Neural cell (in vitro differentiated cells): Measurements from ENCODE around the gene VAV2. TPM values are rescaled to one million over a fixed set of nuclear protein-coding genes. Genes with fewer than 3 reads are reported as not detected.

Experiments used
- H2AFZ ChIP-seq: fragments of 200-600, 300-800 bp; sonication (generic), shearing (Covaris generic); 2 replicates; pipeline ENCODE4 v1.6.0; 2014; ENCODE audit warnings: low read depth, mild to moderate bottlenecking, antibody characterized with exemption, low read length, moderate library complexity
- H3F3A ChIP-seq: fragments of 200-600 bp; shearing (Covaris generic); 2 replicates; pipeline ENCODE4 v1.6.1; 2016; ENCODE audit warnings: mild to moderate bottlenecking, moderate library complexity, mixed read lengths, antibody characterized with exemption, low read length; ENCODE audit not compliant: insufficient read depth, poor library complexity, severe bottlenecking
- H3K27ac ChIP-seq: fragments of 200-600, 300-800 bp; sonication (generic), shearing (Covaris generic); 2 replicates; pipeline ENCODE4 v1.5.1; 2014; ENCODE audit warnings: mild to moderate bottlenecking, low read length, moderate library complexity
- H3K27me3 ChIP-seq: fragments of 300-800, 200-600 bp; sonication (generic), shearing (Covaris generic); 2 replicates; pipeline ENCODE4 v1.6.0; 2014; ENCODE audit warnings: mild to moderate bottlenecking, low read depth, low read length, moderate library complexity; ENCODE audit not compliant: insufficient read depth
- H3K36me3 ChIP-seq: fragments of 300-800, 200-600 bp; sonication (generic), shearing (Covaris generic); 2 replicates; pipeline ENCODE4 v1.5.1; 2014; ENCODE audit warnings: mild to moderate bottlenecking, antibody characterized with exemption, low read length, moderate library complexity; ENCODE audit not compliant: insufficient read depth
- H3K4me2 ChIP-seq: fragments of 300-800, 200-600 bp; sonication (generic), shearing (Covaris generic); 2 replicates; pipeline ENCODE4 v1.6.0; 2014; ENCODE audit warnings: mild to moderate bottlenecking, low read length
- H3K4me3 ChIP-seq: fragments of 300-800, 200-600 bp; sonication (generic), shearing (Covaris generic); 2 replicates; pipeline ENCODE4 v1.5.1; 2014; ENCODE audit warnings: mild to moderate bottlenecking, low read length, moderate library complexity
- H3K79me2 ChIP-seq: fragments of 200-600 bp; shearing (Covaris generic); replicated peaks from 2 replicates; pipeline ENCODE4 v1.6.0; 2014; ENCODE audit warnings: mild to moderate bottlenecking, low read length, moderate library complexity; ENCODE audit not compliant: insufficient read depth
- H3K9ac ChIP-seq: fragments of 300-800, 200-600 bp; sonication (generic), shearing (Covaris generic); 2 replicates; pipeline ENCODE4 v1.6.1; 2016; ENCODE audit warnings: mild to moderate bottlenecking, low read length, mixed read lengths
- H3K9me2 ChIP-seq: fragments of 200-600 bp; shearing (Covaris generic); 2 replicates; pipeline ENCODE4 v1.6.1; 2016; ENCODE audit warnings: mild to moderate bottlenecking, low read length, mixed read lengths; ENCODE audit not compliant: insufficient read depth
- H3K9me3 ChIP-seq: fragments of 200-600, 300-800 bp; sonication (generic), shearing (Covaris generic); 2 replicates; pipeline ENCODE4 v1.6.1; 2016; ENCODE audit warnings: mild to moderate bottlenecking, mixed run types, low read length, moderate library complexity, mixed read lengths
- H4K20me1 ChIP-seq: fragments of 200-600 bp; shearing (Covaris generic); 2 replicates; pipeline ENCODE4 v1.6.1; 2016; ENCODE audit warnings: mild to moderate bottlenecking, mixed run types; ENCODE audit not compliant: insufficient read depth
- EP300 ChIP-seq: fragments of 450-650 bp; conservative IDR thresholded peaks from 2 replicates; pipeline ENCODE4 v1.6.1; 2014; ENCODE audit warnings: antibody characterized with exemption, mild to moderate bottlenecking, moderate library complexity; ENCODE audit not compliant: poor library complexity, severe bottlenecking
- EZH2 ChIP-seq: fragments of 200-600, 300-800 bp; shearing (Covaris generic), sonication (generic); IDR thresholded peaks from 2 replicates; pipeline ENCODE4 v1.6.1; 2014; ENCODE audit warnings: antibody characterized with exemption, low read length, borderline replicate concordance, mild to moderate bottlenecking; ENCODE audit not compliant: insufficient read depth, poor library complexity, severe bottlenecking
- MXI1 ChIP-seq: fragments of 450-650 bp; conservative IDR thresholded peaks from 2 replicates; pipeline ENCODE4 v1.6.1; 2014; ENCODE audit warnings: antibody characterized with exemption, mild to moderate bottlenecking; ENCODE audit not compliant: poor library complexity, severe bottlenecking
- POLR2AphosphoS5 ChIP-seq: IDR thresholded peaks from 2 replicates; pipeline ENCODE4 v1.6.1; 2012
- RAD21 ChIP-seq: fragments of 450-650 bp; conservative IDR thresholded peaks from 2 replicates; pipeline ENCODE4 v1.6.1; 2014; ENCODE audit warnings: antibody characterized with exemption, mild to moderate bottlenecking, moderate library complexity
- SMC3 ChIP-seq: fragments of 450-650 bp; conservative IDR thresholded peaks from 2 replicates; pipeline ENCODE4 v1.6.1; 2014; ENCODE audit warnings: antibody characterized with exemption, mild to moderate bottlenecking, moderate library complexity; ENCODE audit not compliant: poor library complexity
- TAF1 ChIP-seq: IDR thresholded peaks from 2 replicates; pipeline ENCODE4 v1.6.1; 2012; ENCODE audit warnings: low read depth
- polyA plus RNA-seq: library from polyadenylated mRNA; depleted of rRNA; stranded (reverse); fragments of >200 nt; gene quantifications from 2 replicates; pipeline ENCODE4 v1.2.3, GENCODE V29; 2014
- TF ChIP-seq, protein P1 (sequence below): fragments of 450-650 bp; IDR thresholded peaks from 2 replicates; pipeline ENCODE4 v1.5.1; 2014; ENCODE audit warnings: antibody characterized with exemption, mild to moderate bottlenecking, moderate library complexity; ENCODE audit not compliant: poor library complexity, severe bottlenecking
- TF ChIP-seq, protein P2 (sequence below): IDR thresholded peaks from 2 replicates; pipeline ENCODE4 v1.6.1; 2012; ENCODE audit warnings: borderline replicate concordance

VAV2 gene
- polyA plus RNA-seq, 1 donor from 2014 or later: 35.2 TPM

DNA sequence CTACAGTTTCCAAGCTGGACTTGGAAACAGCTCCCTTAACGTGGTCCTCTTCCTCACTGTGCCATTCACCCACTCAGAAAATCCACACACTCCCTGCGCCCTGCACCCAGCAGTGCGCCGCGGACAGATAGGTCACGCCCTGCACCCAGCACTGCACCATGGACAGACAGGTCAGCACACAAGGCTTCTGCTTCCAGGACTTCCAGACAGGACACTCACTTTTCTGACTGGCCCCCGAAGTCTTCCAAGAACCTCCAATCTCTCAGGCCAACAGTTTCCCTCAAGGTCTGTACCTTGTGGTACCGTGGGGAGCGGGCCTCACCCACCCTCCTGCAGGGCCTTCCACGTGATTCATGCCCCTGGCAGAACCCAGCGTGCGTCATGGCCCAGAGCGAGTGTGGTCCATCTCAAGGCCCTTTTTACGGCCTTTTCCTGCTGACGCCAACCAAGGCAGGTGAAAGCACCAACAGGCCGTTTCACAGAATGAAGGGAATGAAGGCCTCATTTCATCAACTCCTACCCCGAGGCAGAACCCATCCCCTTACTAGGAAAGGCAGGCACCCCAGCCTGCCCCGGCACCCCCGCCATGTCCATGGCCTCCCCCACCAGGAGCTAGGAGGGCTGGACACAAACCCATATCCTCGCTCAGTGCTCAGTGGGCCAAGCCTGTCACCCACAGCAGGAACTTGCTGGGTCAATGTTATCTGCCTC lies 17.3 kb downstream of the VAV2 start:
- Histone ChIP-seq H3F3A (no peaks in the 10 kb centered on the region), H3K9me2 (no peaks in the 10 kb centered on the region), H3K9me3 (no peaks in the 10 kb centered on the region), H3K27me3 (no peaks in the 10 kb centered on the region), H3K79me2 (peaks cover 42% of the 10 kb centered on the region), H3K9ac (no peak overlapping the region), H4K20me1 (no peaks in the 10 kb centered on the region), H2AFZ (no peak overlapping the region), H3K27ac (no peak overlapping the region), H3K4me2 (no peak overlapping the region), H3K4me3 (no peak overlapping the region), H3K36me3 (no peaks in the 10 kb centered on the region)
- TF ChIP-seq EP300 (no peak), RAD21 (no peak), EZH2 (no peak), TAF1 (no peak), SMC3 (no peak), POLR2AphosphoS5 (no peak), MXI1 (no peak)
- TF ChIP-seq, protein P1, sequence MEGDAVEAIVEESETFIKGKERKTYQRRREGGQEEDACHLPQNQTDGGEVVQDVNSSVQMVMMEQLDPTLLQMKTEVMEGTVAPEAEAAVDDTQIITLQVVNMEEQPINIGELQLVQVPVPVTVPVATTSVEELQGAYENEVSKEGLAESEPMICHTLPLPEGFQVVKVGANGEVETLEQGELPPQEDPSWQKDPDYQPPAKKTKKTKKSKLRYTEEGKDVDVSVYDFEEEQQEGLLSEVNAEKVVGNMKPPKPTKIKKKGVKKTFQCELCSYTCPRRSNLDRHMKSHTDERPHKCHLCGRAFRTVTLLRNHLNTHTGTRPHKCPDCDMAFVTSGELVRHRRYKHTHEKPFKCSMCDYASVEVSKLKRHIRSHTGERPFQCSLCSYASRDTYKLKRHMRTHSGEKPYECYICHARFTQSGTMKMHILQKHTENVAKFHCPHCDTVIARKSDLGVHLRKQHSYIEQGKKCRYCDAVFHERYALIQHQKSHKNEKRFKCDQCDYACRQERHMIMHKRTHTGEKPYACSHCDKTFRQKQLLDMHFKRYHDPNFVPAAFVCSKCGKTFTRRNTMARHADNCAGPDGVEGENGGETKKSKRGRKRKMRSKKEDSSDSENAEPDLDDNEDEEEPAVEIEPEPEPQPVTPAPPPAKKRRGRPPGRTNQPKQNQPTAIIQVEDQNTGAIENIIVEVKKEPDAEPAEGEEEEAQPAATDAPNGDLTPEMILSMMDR: no peak
- TF ChIP-seq, protein P2, sequence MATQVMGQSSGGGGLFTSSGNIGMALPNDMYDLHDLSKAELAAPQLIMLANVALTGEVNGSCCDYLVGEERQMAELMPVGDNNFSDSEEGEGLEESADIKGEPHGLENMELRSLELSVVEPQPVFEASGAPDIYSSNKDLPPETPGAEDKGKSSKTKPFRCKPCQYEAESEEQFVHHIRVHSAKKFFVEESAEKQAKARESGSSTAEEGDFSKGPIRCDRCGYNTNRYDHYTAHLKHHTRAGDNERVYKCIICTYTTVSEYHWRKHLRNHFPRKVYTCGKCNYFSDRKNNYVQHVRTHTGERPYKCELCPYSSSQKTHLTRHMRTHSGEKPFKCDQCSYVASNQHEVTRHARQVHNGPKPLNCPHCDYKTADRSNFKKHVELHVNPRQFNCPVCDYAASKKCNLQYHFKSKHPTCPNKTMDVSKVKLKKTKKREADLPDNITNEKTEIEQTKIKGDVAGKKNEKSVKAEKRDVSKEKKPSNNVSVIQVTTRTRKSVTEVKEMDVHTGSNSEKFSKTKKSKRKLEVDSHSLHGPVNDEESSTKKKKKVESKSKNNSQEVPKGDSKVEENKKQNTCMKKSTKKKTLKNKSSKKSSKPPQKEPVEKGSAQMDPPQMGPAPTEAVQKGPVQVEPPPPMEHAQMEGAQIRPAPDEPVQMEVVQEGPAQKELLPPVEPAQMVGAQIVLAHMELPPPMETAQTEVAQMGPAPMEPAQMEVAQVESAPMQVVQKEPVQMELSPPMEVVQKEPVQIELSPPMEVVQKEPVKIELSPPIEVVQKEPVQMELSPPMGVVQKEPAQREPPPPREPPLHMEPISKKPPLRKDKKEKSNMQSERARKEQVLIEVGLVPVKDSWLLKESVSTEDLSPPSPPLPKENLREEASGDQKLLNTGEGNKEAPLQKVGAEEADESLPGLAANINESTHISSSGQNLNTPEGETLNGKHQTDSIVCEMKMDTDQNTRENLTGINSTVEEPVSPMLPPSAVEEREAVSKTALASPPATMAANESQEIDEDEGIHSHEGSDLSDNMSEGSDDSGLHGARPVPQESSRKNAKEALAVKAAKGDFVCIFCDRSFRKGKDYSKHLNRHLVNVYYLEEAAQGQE: no peak

DNA sequence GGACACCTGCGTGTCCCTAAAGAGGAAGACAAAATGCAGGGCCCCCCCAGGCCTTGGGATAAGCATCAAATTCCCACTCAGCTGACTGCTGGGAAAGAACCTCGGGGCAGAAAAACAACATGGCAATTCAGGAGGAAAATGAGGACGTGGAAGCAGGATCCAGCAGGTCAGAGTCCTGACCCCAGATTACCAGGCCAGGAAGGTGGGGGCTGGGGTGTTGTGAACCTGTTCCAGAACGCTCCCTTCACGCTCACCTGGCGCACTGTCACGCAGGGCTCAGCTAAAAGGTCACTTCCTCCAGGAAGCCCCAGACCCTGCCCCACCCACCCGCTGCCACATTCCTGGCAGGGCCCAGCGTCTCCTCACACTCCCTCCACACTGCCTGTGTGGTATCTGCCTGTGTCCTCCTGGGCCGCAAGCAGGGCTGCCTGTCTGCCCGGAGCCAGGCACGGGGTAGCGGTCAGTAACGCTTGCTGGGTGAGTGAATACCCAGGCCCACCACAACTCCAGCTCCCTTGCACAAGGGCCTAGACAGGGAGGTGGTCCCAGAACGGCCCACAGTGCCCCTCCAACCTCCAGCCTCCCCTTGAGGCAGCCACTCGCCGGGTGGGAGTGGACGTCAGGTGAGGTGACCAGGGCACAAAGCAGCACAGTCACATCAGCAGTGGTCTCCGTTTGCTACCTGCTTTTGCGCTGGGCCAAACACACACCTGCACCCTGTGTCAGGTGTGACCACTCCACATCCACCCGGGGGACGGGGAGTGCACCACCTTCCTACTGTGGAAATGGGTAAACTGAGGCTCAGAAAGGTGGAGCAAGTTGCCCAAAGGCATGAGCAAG lies 18.1 kb downstream of the VAV2 start:
- no peaks in the 10 kb centered on the region for H4K20me1 ChIP-seq

More for the DNA sequence above, 18.1 kb downstream of the VAV2 start:
- Histone ChIP-seq H3K36me3 (no peaks in the 10 kb centered on the region), H3K9me2 (no peaks in the 10 kb centered on the region), H2AFZ (no peak overlapping the region), H3K27me3 (no peaks in the 10 kb centered on the region), H3K9ac (no peak overlapping the region), H3K4me2 (no peak overlapping the region), H3K79me2 (peaks cover 41% of the 10 kb centered on the region), H3K27ac (no peak overlapping the region), H3K4me3 (no peak overlapping the region), H3F3A (no peaks in the 10 kb centered on the region), H3K9me3 (no peaks in the 10 kb centered on the region)
- no peak for TF ChIP-seq RAD21
- TF ChIP-seq, protein P1: no peak
- TF ChIP-seq EP300: no peak
- TF ChIP-seq, protein P2: no peak
- no peak for TF ChIP-seq EZH2
- TF ChIP-seq TAF1: no peak
- no peak for TF ChIP-seq POLR2AphosphoS5
- no peak for TF ChIP-seq SMC3
- no peak for TF ChIP-seq MXI1
